HL-60/S4 (cell line): ENCODE measurements around the gene VENTX.

Experiments used
- in situ Hi-C: fragments of 300-500 bp; cut with MboI; formaldehyde crosslinking; loops from 2 replicates; pipeline ENCODE4 v1.14.3; 2022; ENCODE audit warnings: low sequenced_read_pairs

The VENTX gene

GRCh38 chr10:133237588-133238465, at the start of gene VENTX:
Gene VENTX, plus strand, starts transcription at chr10:133237855. Its CDS starts 60 bp downstream, at chr10:133237915.
- in situ Hi-C loops: no loop called here

GRCh38 chr10:133187906-133188681, 49.6 kb upstream of the VENTX start:
- in situ Hi-C loops: no loop called here

GRCh38 chr10:133189256-133189655, 48.4 kb upstream of the VENTX start:
- in situ Hi-C loops: no loop called here

DNA sequence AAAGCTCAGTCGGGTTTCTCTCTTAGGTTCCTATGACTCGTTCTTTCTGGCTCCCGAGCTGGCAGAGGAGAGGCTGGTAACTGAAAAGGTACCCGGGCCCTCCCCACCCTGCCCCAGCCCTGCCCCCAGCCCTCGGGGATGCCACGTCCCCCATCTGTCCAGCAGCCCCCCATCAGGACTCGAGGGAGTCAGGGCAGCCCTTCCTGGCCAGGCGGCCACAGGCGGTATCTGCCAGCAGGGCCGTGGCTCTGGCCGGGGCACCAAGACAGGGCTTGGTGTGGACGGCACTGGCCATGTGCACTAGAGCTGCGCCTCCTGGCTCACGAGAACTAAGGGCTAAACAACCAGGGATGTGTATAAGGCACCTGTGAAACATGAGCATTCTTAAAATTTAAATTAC, 47.9 kb upstream of the VENTX start:
- in situ Hi-C loops: no loop called here

DNA sequence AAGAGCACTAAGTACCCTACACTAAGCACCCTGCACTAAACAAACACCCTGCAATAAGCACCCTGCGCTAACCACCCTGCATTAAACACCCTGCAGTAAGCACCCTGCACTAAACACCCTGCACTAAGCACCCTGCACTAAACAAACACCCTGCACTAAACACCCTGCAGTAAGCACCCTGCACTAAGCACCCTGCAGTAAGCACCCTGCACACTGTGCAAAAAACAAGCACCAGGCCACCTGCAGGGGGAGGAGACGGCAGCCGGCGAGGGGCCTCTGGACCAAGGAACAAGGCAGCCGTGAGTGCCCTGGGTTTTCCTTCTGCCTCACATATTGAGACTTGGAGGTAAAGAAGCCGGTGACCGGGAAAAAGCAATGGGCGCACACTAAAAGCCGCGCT, 47.4 kb upstream of the VENTX start:
- in situ Hi-C loops: no loop called here

GRCh38 chr10:133191651-133192050, 46.0 kb upstream of the VENTX start:
- in situ Hi-C loops: no loop called here

- in situ Hi-C loops: no loop called here
These were observed 43.5 kb upstream of the VENTX start for GRCh38 chr10:133194151-133194550.

DNA sequence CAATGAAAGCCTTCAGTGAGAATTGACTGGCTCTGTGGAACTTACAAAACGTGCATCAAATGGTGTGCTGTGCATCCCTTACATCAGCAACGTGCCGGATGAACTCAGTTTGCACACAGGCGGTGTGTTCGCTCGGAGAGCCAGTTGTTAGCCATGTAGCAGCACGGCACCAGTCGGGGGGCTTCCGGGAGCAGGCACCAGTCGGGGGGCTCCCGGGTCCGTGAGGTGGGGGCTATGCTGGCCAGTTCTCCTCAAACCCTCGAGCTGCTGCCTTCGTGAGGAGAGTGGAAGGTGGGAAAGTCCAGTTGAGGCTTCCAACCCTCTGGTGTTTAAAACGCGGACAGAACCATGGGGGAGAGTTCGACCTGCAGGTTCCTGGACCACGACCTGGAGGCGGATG, 42.6 kb upstream of the VENTX start:
- in situ Hi-C loops: no loop called here

GRCh38 chr10:133195611-133196010, 42.0 kb upstream of the VENTX start:
- in situ Hi-C loops: no loop called here

- in situ Hi-C loops: no loop called here
These were observed 41.3 kb upstream of the VENTX start for GRCh38 chr10:133196221-133196915.

DNA sequence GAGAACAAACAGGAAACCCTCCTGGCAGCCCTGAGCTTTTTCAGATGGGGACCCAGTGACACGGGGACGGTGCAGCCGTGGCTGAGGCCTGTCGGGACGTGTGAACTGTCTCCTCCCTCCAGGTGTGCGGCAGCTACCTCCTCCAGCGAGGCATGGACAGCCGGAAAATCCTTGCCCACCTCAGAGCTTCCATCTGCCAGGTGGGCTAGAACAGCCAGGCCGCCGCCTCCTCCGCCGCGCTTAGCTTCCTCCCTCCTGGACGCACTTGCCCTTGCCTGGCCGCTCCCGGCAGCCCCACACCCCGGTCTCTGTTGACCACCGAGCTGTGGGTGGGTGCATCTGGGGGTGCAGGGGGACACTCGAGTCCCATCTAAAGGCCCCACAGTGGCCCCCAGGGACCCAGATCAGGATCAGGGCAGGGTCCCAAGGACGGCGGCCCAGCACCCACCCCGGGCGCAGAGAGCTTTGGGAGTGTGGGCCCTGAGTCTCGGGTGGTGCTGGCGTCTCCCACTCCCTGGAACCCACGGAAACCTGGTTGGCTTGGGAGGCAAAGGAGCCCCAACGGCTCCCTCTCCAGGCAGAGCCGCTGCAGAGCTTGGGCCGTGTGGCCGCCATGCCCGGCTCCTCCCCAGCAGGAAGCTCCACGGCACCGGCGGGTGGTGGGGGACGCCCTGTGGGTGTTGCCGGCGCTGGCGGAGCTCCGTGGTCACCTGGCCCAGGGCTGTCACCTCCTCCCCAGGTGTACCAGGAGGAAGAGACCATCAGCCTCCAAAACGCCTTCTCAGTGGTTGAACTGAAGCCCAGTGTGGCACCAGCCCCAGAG, 40.5 kb upstream of the VENTX start:
- in situ Hi-C loops: no loop called here

DNA sequence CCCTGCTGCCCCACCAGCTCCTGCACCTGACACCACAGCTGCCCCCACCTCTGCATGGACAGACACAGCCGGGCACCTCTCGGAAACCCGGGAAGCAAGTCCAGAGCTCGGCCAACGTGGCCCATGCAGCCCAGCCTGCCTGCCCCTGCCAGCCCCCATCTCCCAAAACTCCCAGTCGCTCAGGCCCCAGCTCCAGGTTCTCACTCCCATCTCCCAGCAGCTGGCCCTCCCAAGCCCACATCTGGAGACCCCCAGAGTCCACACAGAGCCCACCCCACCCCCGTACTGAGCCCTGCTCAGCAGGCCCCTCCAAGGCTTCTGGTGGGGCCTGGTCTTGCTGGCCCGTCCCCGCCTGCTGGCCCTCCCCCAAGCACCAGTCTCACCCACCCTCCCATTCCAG, 39.9 kb upstream of the VENTX start:
- in situ Hi-C loops: no loop called here

DNA sequence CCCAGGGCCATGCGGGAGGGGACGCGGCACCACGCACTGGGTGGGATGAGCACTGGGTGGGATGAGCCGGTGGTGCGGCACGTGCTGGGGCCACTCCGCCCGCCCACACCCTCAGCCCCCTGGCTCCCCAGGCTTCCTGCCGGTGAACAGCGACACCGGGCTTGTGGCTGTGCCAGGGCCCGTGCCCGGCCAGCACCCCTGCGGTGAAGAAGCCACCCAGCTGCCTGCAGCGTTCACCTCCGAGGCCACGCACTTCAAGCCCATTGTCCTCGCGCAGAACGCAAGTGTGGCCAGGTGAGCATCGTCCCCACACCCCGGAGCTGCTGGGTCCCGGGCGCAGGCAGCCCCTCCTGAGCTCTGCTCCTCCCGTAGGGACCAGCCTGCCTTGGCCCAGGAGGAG, 39.4 kb upstream of the VENTX start:
- in situ Hi-C loops: no loop called here

- in situ Hi-C loops: no loop called here
These were observed 38.8 kb upstream of the VENTX start for GRCh38 chr10:133198621-133199487.

- in situ Hi-C loops: no loop called here
These were observed 38.2 kb upstream of the VENTX start for GRCh38 chr10:133199488-133199885.

GRCh38 chr10:133199992-133200611, 37.6 kb upstream of the VENTX start:
- in situ Hi-C loops: no loop called here

- in situ Hi-C loops: no loop called here
These were observed 37.0 kb upstream of the VENTX start for GRCh38 chr10:133200621-133201031.

DNA sequence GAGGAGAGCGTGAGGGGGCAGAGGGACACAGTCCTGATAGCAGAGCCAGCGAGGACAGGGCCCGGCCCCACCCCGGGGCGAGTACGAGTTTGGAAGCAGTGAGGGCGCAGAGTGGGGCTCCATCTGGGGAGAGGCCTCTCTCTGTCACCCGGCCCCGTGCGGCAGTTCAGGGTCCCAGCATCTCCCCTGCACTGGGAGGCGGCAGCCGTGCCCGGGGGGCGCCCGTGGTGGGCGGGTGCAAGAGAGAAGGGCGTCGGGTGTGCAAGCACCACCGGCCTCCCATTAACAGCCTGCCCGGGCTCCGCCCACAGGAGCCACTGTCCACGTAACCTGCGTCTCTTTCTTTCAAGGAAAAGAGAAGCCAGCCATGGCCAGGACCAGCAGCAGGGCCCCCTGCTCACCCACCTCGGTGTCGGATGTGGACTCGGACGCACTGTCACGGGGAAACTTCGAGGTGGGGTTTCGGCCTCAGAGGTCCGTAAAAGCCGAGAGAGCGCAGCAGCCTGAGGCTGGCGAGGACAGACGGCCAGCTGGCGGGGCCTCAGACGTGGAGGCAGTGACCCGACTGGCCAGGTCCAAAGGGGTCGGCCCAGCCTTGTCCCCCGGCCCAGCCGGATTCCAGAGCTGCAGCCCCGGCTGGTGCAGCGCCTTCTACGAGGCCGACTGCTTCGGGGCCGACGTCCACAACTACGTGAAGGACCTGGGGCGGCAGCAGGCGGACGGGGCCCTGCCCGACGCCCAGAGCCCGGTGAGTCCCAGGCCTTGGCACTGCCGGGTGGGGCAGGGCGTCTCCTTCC, 36.3 kb upstream of the VENTX start:
- in situ Hi-C loops: no loop called here
